Lower lobe of right lung (tissue), 2 donors: ENCODE measurements around the gene BACH1. TPM values are rescaled to one million over a fixed set of nuclear protein-coding genes. Genes with fewer than 3 reads are reported as not detected.
A peak's percentile ranks its signal among the peaks of the same experiment; 100 is the strongest.

Experiments used
- ATAC-seq, 2 donors: fragments of 200-7000 bp; cut with Tn5 transposase; one replicate each; pipeline ENCODE4 v1.9.1; 2020 to 2022; ENCODE audit warnings: mild to moderate bottlenecking in 2 of 2, moderate library complexity in 2 of 2
- DNase-seq: peaks from one replicate; pipeline ENCODE4 v3.0.0-alpha.2; 2020
- H3K27ac ChIP-seq: fragments of 200-600 bp; one replicate; pipeline ENCODE4 v1.8.0; 2022
- H3K27me3 ChIP-seq: fragments of 200-600 bp; one replicate; pipeline ENCODE4 v1.8.0; 2022; ENCODE audit warnings: low read depth
- H3K36me3 ChIP-seq: fragments of 200-600 bp; one replicate; pipeline ENCODE4 v1.8.0; 2022; ENCODE audit warnings: mild to moderate bottlenecking
- H3K4me1 ChIP-seq: fragments of 200-600 bp; one replicate; pipeline ENCODE4 v1.8.0; 2022
- H3K4me3 ChIP-seq: fragments of 200-600 bp; one replicate; pipeline ENCODE4 v1.8.0; 2022; ENCODE audit warnings: mild to moderate bottlenecking
- H3K9me3 ChIP-seq: fragments of 200-600 bp; one replicate; pipeline ENCODE4 v1.8.0; 2022
- CTCF ChIP-seq: fragments of 200-600 bp; IDR thresholded peaks from one replicate; pipeline ENCODE4 v1.8.0; 2022; ENCODE audit warnings: antibody characterized with exemption, mild to moderate bottlenecking
- intact Hi-C: fragments of 100-400 bp; cut with DNase I; formaldehyde crosslinking; loops from one replicate; pipeline ENCODE4 v1.11.0; 2022
- total RNA-seq: library from RNA; stranded (reverse); fragmentation: NEBNext Ultra II Directional; extraction: Animal tissue kit (Norgen Biotek cat#: 25700); gene quantifications from one replicate; pipeline ENCODE4 v1.2.1, GENCODE V29; 2021
- donor health status: DM: no; HTN: yes; CAD: no; lungs with severe emphysema.

BACH1 gene
- total RNA-seq, 1 donor from 2014 or later: 148 TPM

GRCh38 chr21:29330797-29331196 is 32.1 kb downstream of the BACH1 start:
- Histone ChIP-seq H3K4me3 (no peak overlapping the region), H3K4me1 (peaks cover 6% of the 10 kb centered on the region), H3K36me3 (peaks cover 71% of the 10 kb centered on the region), H3K9me3 (no peaks in the 10 kb centered on the region), H3K27ac (no peak overlapping the region), H3K27me3 (no peaks in the 10 kb centered on the region)
- DNase-seq: no peak
- TF ChIP-seq CTCF: no peak
- ATAC-seq: no peak
- intact Hi-C loops: no loop called here

GRCh38 chr21:29332461-29333362 is 34.0 kb downstream of the BACH1 start:
- Histone ChIP-seq H3K27ac (no peak overlapping the region), H3K36me3 (peaks cover 53% of the 10 kb centered on the region), H3K4me1 (peaks cover 6% of the 10 kb centered on the region), H3K9me3 (no peaks in the 10 kb centered on the region), H3K27me3 (no peaks in the 10 kb centered on the region), H3K4me3 (no peak overlapping the region)
- ATAC-seq: no peak
- intact Hi-C loops: no loop called here
- TF ChIP-seq CTCF: no peak
- DNase-seq: no peak

GRCh38 chr21:29333406-29333805 is 34.7 kb downstream of the BACH1 start:
- Histone ChIP-seq H3K4me3 (no peak overlapping the region), H3K9me3 (no peaks in the 10 kb centered on the region), H3K27me3 (no peaks in the 10 kb centered on the region), H3K4me1 (peaks cover 6% of the 10 kb centered on the region), H3K36me3 (peaks cover 49% of the 10 kb centered on the region), H3K27ac (no peak overlapping the region)
- no peak for TF ChIP-seq CTCF
- intact Hi-C loops: no loop called here
- ATAC-seq (no peak), DNase-seq (no peak)

- H3K4me1 ChIP-seq: peaks cover 6% of the 10 kb centered on the region
- intact Hi-C loops: no loop called here
- H3K27ac ChIP-seq: no peak overlapping the region
- ATAC-seq (peak; percentile 67 to 74), DNase-seq (no peak)
- H3K4me3 ChIP-seq: no peak overlapping the region
- peaks cover 37% of the 10 kb centered on the region for H3K36me3 ChIP-seq
- no peaks in the 10 kb centered on the region for H3K27me3 ChIP-seq
- no peak for TF ChIP-seq CTCF
- no peaks in the 10 kb centered on the region for H3K9me3 ChIP-seq
Observed at GRCh38 chr21:29334717-29335428, 36.2 kb downstream of the BACH1 start.

GRCh38 chr21:29335720-29336119 is 37.0 kb downstream of the BACH1 start:
- peaks cover 30% of the 10 kb centered on the region for H3K36me3 ChIP-seq
- H3K9me3 ChIP-seq: no peaks in the 10 kb centered on the region
- DNase-seq (no peak), ATAC-seq (peak in 1 of 2 donors; percentile 26)
- no peak overlapping the region for H3K27ac ChIP-seq
- intact Hi-C loops: no loop called here
- no peak for TF ChIP-seq CTCF
- H3K4me3 ChIP-seq: no peak overlapping the region
- H3K4me1 ChIP-seq: peaks cover 15% of the 10 kb centered on the region
- H3K27me3 ChIP-seq: no peaks in the 10 kb centered on the region
